ENCODE measurements around the gene TRIM33. TPM values are rescaled to one million over a fixed set of nuclear protein-coding genes. Genes with fewer than 3 reads are reported as not detected.

The TRIM33 gene
- total RNA-seq, 2 experiments from 2014 or later, result 32.5 to 34.1 TPM

Other genes starting within 250 kb of the TRIM33 start
- gene BCAS2, start 70.4 kb upstream of the TRIM33 start, total RNA-seq, result 10 to 100 TPM; 58.7 to 59.8 TPM
- under 1 TPM; 0.42 to 0.55 TPM for gene DENND2C, start 158.8 kb upstream of the TRIM33 start, total RNA-seq
- gene AMPD1, start 184.3 kb upstream of the TRIM33 start, total RNA-seq, result not detected
- 10 to 100 TPM; 71.1 to 71.4 TPM for gene NRAS, start 205.6 kb upstream of the TRIM33 start, total RNA-seq
- 100 to 1,000 TPM; 489 to 490 TPM for gene CSDE1, start 246.8 kb upstream of the TRIM33 start, total RNA-seq